Measurements from ENCODE around the gene SFXN2.

SFXN2 gene

DNA sequence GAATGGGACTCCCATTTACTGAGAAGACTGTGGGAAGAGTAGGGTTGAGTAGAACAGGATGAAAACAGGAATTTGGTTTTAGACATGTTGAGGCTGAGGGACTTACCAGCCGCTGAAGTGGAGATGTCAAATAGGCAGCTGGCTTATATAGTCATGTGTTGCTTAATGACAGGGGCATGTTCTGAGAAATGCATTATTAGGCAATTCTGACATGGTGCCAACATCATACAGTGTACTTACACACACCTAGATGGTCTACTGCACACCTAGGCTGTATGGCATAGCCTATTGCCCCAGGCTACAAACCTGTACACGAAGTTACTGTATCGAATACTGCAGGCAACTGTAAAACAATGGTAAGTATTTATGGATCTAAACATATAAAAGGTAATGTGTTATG, 17.7 kb upstream of the SFXN2 start:
- CTCF ChIA-PET: interaction anchor here (1.0 to 1.3 kb wide), 3 partner anchors 15 to 19 kb away, joined by 3 to 4 read pairs (median 3); no protein-coding TSS in a partner anchor
- POLR2A ChIA-PET: no interaction called here
- TF ChIP-seq, protein P1, sequence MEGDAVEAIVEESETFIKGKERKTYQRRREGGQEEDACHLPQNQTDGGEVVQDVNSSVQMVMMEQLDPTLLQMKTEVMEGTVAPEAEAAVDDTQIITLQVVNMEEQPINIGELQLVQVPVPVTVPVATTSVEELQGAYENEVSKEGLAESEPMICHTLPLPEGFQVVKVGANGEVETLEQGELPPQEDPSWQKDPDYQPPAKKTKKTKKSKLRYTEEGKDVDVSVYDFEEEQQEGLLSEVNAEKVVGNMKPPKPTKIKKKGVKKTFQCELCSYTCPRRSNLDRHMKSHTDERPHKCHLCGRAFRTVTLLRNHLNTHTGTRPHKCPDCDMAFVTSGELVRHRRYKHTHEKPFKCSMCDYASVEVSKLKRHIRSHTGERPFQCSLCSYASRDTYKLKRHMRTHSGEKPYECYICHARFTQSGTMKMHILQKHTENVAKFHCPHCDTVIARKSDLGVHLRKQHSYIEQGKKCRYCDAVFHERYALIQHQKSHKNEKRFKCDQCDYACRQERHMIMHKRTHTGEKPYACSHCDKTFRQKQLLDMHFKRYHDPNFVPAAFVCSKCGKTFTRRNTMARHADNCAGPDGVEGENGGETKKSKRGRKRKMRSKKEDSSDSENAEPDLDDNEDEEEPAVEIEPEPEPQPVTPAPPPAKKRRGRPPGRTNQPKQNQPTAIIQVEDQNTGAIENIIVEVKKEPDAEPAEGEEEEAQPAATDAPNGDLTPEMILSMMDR (IDR thresholded peaks at IDR 0.05; ENCODE audit: control extremely low read depth, extremely low read depth, low read depth, missing control alignments): no peak
- no peak for DNase-seq (ENCODE audit: extremely low spot score)

DNA sequence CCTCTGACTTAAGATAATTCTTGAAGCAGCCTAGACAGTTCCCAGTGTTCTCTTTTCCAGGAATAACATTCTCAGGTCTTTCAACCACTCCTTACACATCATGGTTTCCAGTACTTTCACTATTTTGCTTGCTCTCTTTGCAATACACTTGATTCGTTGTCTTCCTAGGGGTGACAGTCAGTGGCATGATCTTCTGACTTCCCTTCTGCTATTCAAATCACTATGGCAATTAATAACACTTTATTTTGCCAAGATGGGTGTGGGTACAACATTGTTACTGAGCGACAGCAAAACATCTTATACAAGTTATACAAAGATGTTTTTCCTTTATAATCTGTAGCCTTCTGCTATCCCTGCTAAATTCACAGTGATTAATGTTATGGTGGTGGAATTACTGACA, 15.5 kb upstream of the SFXN2 start:
- CTCF ChIA-PET: interaction anchor here (2.7 to 4.2 kb wide), 2 partner anchors 15 to 20 kb away, joined by 13 to 18 read pairs; partner anchors contain the start of genes ARL3 and SFXN2
- POLR2A ChIA-PET: no interaction called here
- TF ChIP-seq, protein P1 (IDR thresholded peaks at IDR 0.05; ENCODE audit: control extremely low read depth, extremely low read depth, low read depth, missing control alignments): no peak
- no peak for DNase-seq (ENCODE audit: extremely low spot score)

DNA sequence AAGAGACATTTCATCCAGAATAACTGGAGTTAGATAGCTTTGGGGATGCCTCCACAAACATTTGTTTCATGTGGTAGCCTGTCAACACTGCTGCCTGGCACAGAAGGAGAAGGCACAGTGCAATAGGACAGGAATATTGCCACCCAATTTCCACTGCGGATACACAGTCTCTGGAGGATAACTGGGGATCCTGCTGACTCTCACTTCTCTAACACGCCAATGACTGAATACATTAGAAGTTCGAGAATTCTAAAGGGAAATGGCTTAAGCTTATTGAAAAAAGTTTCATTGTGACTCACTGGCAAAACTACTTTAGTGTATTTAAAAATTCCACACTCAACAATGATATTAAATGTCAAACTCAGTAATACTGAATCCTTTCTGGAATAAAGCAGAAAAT, 13.2 kb upstream of the SFXN2 start:
- POLR2A ChIA-PET: interaction anchor here (0.6 to 1.1 kb wide), 2 partner anchors 40 to 221 kb away, joined by 3 to 8 read pairs; no protein-coding TSS in a partner anchor
- DNase-seq (ENCODE audit: extremely low spot score): no peak
- CTCF ChIA-PET: interaction anchor here (1.0 to 4.2 kb wide), 5 partner anchors 10 to 25 kb away, joined by 3 to 18 read pairs (median 6); partner anchors contain the start of genes ARL3 and SFXN2
- TF ChIP-seq, protein P1 (IDR thresholded peaks at IDR 0.05; ENCODE audit: control extremely low read depth, extremely low read depth, low read depth, missing control alignments): no peak

DNA sequence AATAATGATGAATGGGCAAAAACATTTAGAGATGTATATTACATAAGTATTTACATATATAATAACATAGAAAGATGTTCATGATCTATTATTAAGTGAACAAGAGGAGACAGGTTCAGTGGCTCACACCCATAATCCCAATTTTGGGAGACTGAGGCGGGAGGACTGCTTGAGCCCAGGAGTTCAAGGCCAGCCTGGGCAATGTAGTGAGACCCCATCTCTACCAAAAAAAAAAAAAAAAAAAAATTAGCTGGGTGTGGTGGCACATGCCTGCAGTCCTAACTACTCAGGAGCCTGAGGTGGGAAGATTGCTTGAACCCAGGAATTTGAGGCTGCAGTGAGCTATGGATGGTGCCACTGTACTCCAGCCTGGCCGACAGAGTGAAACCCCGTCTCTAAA, 12.6 kb upstream of the SFXN2 start:
- POLR2A ChIA-PET: interaction anchor here (1.1 kb wide), 1 partner anchor 41 kb away, joined by 3 read pairs; no protein-coding TSS in a partner anchor
- DNase-seq (ENCODE audit: extremely low spot score): no peak
- TF ChIP-seq, protein P1 (IDR thresholded peaks at IDR 0.05; ENCODE audit: control extremely low read depth, extremely low read depth, low read depth, missing control alignments): no peak
- CTCF ChIA-PET: interaction anchor here (1.0 to 4.2 kb wide), 6 partner anchors 9 to 78 kb away, joined by 3 to 18 read pairs (median 5); partner anchors contain the start of genes ARL3 and SFXN2

DNA sequence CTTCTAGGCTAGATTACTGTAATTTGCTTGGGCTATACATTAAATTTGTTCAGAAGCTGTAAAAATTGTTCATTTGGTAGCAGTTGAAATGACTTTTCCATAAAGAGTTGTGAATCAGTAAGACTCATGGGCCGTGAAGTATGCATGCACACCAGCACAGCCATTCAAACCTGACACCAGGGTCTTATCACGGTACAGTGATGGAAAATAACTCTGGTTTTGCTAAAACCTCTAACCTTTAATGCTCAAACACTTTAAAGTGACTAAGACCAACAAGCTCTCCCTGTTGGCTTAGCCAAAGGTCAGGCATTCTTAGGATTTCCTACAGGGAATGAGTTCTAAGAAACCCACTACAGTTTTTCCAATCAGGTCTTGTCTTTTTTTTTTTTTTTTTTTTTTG, 11.7 kb upstream of the SFXN2 start:
- ChIA-PET CTCF (interaction anchor here (1.1 to 4.2 kb wide), 5 partner anchors 8 to 79 kb away, joined by 3 to 18 read pairs (median 6); partner anchors contain the start of genes ARL3 and SFXN2), POLR2A (no interaction called here)
- DNase-seq (ENCODE audit: extremely low spot score): no peak
- TF ChIP-seq, protein P1 (IDR thresholded peaks at IDR 0.05; ENCODE audit: control extremely low read depth, extremely low read depth, low read depth, missing control alignments): no peak

DNA sequence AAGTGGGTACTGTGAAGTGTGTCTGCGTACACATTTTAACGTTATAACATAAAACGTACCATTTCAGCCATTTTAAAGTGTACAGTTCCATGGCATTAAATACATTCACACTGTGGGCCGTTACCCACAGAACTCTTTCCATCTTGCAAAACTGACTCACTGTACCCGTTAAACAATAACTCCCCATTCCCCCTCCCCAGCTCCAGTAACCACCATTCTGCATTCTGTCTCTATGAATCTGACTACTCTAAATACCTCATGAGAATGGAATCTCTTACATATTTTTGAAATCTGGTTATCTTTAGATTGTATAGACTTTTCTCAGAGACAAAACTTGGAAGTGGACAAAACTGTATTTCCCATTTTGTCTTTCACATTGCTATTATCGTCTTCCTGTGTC, 9.5 kb upstream of the SFXN2 start:
- ChIA-PET CTCF (no interaction called here), POLR2A (no interaction called here)
- DNase-seq (ENCODE audit: extremely low spot score): no peak
- TF ChIP-seq, protein P1 (IDR thresholded peaks at IDR 0.05; ENCODE audit: control extremely low read depth, extremely low read depth, low read depth, missing control alignments): no peak
